Measurements from ENCODE around the gene CFAP221. TPM values are rescaled to one million over a fixed set of nuclear protein-coding genes. Genes with fewer than 3 reads are reported as not detected.

CFAP221 gene
- total and polyA plus RNA-seq, 2 experiments from 2014 or later, result 0.16 TPM; not detected in 1

- Histone ChIP-seq H3K4me2 (ENCODE audit: unreplicated experiment) (no peak overlapping the region), H3K9me2 (ENCODE audit: insufficient read depth) (no peaks in the 10 kb centered on the region), H3K9me3 (ENCODE audit: low read depth) (no peaks in the 10 kb centered on the region), H3K9ac (no peak overlapping the region), H4K20me1 (ENCODE audit: insufficient read depth) (no peaks in the 10 kb centered on the region), H3K36me3 (ENCODE audit: low read depth) (no peaks in the 10 kb centered on the region), H2AFZ (no peak overlapping the region), H3K79me2 (ENCODE audit: insufficient read depth) (no peaks in the 10 kb centered on the region), H3K27me3 (replicated peaks; ENCODE audit: insufficient read depth) (peaks cover 23% of the 10 kb centered on the region; the same call in 1 of the 2 replicates), H3K4me3 (no peak overlapping the region), H3K4me1 (ENCODE audit: insufficient read depth) (no peaks in the 10 kb centered on the region), H3F3A (ENCODE audit: insufficient read depth) (no peaks in the 10 kb centered on the region), H3K27ac (no peak overlapping the region)
- no peak for DNase-seq
- in situ Hi-C loops (cut with MboI), result no loop called here
- no peak for TF ChIP-seq EZH2phosphoT487 (IDR thresholded peaks at IDR 0.05; ENCODE audit: insufficient read depth, low read depth)
- TF ChIP-seq EZH2 (IDR thresholded peaks at IDR 0.05; ENCODE audit: insufficient read depth, poor library complexity, severe bottlenecking), result no peak
Observed at GRCh38 chr2:119537792-119538191, 6.5 kb upstream of the CFAP221 start.

- Histone ChIP-seq H4K20me1 (ENCODE audit: insufficient read depth) (no peaks in the 10 kb centered on the region), H3K9me3 (ENCODE audit: low read depth) (no peaks in the 10 kb centered on the region), H3K36me3 (ENCODE audit: low read depth) (no peaks in the 10 kb centered on the region), H3K4me3 (no peak overlapping the region), H3K9me2 (ENCODE audit: insufficient read depth) (no peaks in the 10 kb centered on the region), H2AFZ (no peak overlapping the region), H3K27ac (no peak overlapping the region), H3K27me3 (replicated peaks; ENCODE audit: insufficient read depth) (peaks cover 29% of the 10 kb centered on the region; the same call in 1 of the 2 replicates), H3F3A (ENCODE audit: insufficient read depth) (peaks cover 10% of the 10 kb centered on the region), H3K9ac (no peak overlapping the region), H3K4me1 (ENCODE audit: insufficient read depth) (peaks cover 3% of the 10 kb centered on the region; the same call in 1 of the 2 replicates), H3K79me2 (ENCODE audit: insufficient read depth) (no peaks in the 10 kb centered on the region), H3K4me2 (ENCODE audit: unreplicated experiment) (no peak overlapping the region)
- TF ChIP-seq EZH2 (IDR thresholded peaks at IDR 0.05; ENCODE audit: insufficient read depth, poor library complexity, severe bottlenecking), result no peak
- no peak for TF ChIP-seq EZH2phosphoT487 (IDR thresholded peaks at IDR 0.05; ENCODE audit: insufficient read depth, low read depth)
- 57 to 58% methylated on average over 2 of the region's 2 CpGs for WGBS, 2 experiments (ENCODE audit: low coverage in 1 of 2, low lambda C conversion rate in 2 of 2, missing lambda C conversion rate in 2 of 2)
- in situ Hi-C loops (cut with MboI), result no loop called here
- no peak for DNase-seq
Observed at GRCh38 chr2:119541476-119541875, 2.8 kb upstream of the CFAP221 start.

- in situ Hi-C loops (cut with MboI), result no loop called here
- Histone ChIP-seq H3K9me3 (ENCODE audit: low read depth) (no peaks in the 10 kb centered on the region), H4K20me1 (ENCODE audit: insufficient read depth) (no peaks in the 10 kb centered on the region), H3F3A (ENCODE audit: insufficient read depth) (peaks cover 10% of the 10 kb centered on the region), H3K36me3 (ENCODE audit: low read depth) (no peaks in the 10 kb centered on the region), H3K4me2 (ENCODE audit: unreplicated experiment) (peak overlapping the region; percentile 68), H3K79me2 (ENCODE audit: insufficient read depth) (no peaks in the 10 kb centered on the region), H2AFZ (peak overlapping the region; percentile 79; the same call in 1 of the 2 replicates), H3K27ac (no peak overlapping the region), H3K27me3 (replicated peaks; ENCODE audit: insufficient read depth) (peaks cover 8% of the 10 kb centered on the region; the same call in 1 of the 2 replicates), H3K4me1 (ENCODE audit: insufficient read depth) (peaks cover 3% of the 10 kb centered on the region; the same call in 1 of the 2 replicates), H3K9ac (peak overlapping the region; percentile 61), H3K4me3 (peak overlapping the region; percentile 75), H3K9me2 (ENCODE audit: insufficient read depth) (no peaks in the 10 kb centered on the region)
- no peak for TF ChIP-seq EZH2phosphoT487 (IDR thresholded peaks at IDR 0.05; ENCODE audit: insufficient read depth, low read depth)
- no peak for TF ChIP-seq EZH2 (IDR thresholded peaks at IDR 0.05; ENCODE audit: insufficient read depth, poor library complexity, severe bottlenecking)
- 36 to 46% methylated on average over 7 to 11 of the region's 11 CpGs for WGBS, 2 experiments (ENCODE audit: low coverage in 1 of 2, low lambda C conversion rate in 2 of 2, missing lambda C conversion rate in 2 of 2)
- peak; percentile 52 for DNase-seq
Observed at GRCh38 chr2:119544939-119545475, 758 bp downstream of the CFAP221 start.

GRCh38 chr2:119545754-119546446, 1.7 kb downstream of the CFAP221 start:
- peaks cover 10% of the 10 kb centered on the region for H3F3A ChIP-seq (ENCODE audit: insufficient read depth)
- no peak overlapping the region for H3K27ac ChIP-seq
- 59 to 63% methylated on average over 6 of the region's 6 CpGs for WGBS, 2 experiments (ENCODE audit: low coverage in 1 of 2, low lambda C conversion rate in 2 of 2, missing lambda C conversion rate in 2 of 2)
- no peaks in the 10 kb centered on the region for H3K9me2 ChIP-seq (ENCODE audit: insufficient read depth)
- H3K4me3 ChIP-seq, result no peak overlapping the region
- no peak overlapping the region for H3K9ac ChIP-seq
- in situ Hi-C loops (cut with MboI), result no loop called here
- peaks cover 6% of the 10 kb centered on the region; the same call in 1 of the 2 replicates for H3K27me3 ChIP-seq (replicated peaks; ENCODE audit: insufficient read depth)
- no peak overlapping the region for H2AFZ ChIP-seq
- H4K20me1 ChIP-seq (ENCODE audit: insufficient read depth), result no peaks in the 10 kb centered on the region
- no peak for TF ChIP-seq EZH2phosphoT487 (IDR thresholded peaks at IDR 0.05; ENCODE audit: insufficient read depth, low read depth)
- TF ChIP-seq EZH2 (IDR thresholded peaks at IDR 0.05; ENCODE audit: insufficient read depth, poor library complexity, severe bottlenecking), result no peak
- peak; percentile 2 for DNase-seq
- no peak overlapping the region for H3K4me2 ChIP-seq (ENCODE audit: unreplicated experiment)
- H3K9me3 ChIP-seq (ENCODE audit: low read depth), result no peaks in the 10 kb centered on the region
- no peaks in the 10 kb centered on the region for H3K79me2 ChIP-seq (ENCODE audit: insufficient read depth)
- no peaks in the 10 kb centered on the region for H3K36me3 ChIP-seq (ENCODE audit: low read depth)
- H3K4me1 ChIP-seq (ENCODE audit: insufficient read depth), result peaks cover 3% of the 10 kb centered on the region; the same call in 1 of the 2 replicates

Data from GM23248 (cell line).